Activated naive CD4-positive, alpha-beta T cell (primary cell): ENCODE results near the gene CKMT1A.
"Not testable (repeated sequence)": the region's sequence is repeated elsewhere in the genome, so short reads cannot be mapped to it uniquely, and the experiment has no call there.

Experiments used
- DNase-seq, 4 experiments: peaks; one replicate each; lab custom pipeline; 2025; lab: John Stamatoyannopoulos, UW

Gene CKMT1A

DNA sequence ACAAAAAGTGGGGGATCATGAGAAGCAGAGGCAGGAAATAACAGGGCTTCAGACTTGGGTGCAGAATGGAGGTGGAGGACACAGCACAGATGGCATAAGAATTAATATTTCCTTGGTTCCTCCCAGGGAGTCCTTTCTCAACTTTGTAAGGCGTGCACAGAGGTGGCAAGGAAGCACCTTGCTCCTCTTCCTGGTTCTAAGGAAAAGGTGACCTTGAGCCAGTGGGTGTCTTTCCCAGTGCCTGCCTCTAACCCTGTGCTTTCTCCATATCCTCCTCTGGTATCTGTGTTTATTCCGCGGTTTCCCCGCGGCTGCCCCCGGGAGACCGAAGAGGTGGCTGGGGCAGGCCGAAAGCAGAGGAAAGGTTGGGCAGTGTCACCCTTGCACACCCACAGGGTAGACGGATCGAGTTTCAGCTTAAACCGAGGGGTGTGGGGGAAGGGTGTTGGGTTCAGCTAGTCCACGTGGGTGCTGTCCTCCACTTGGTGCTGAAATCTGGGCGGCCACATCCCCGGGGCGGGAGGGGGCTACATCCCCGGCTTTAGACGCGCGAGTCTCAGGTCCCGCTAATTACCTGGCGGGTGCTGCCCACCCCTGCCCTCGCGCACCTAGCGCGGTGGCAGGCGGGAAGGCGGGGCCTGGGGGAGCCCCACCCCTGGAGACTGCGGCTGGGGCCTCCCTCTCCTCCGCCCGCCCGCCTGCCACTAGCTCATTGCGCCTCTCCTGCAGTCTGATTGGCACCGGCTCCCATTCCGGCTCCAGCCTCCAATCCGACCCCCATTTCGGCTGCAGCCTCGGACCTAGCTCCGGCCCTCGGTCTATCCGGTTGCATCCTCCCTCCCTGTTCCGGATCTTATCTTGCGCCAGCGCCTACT, at the start of gene CKMT1A:
TSS of gene CKMT1A (plus strand) at position 712 of the 875 bp plus-strand sequence. CDS start 192 bp downstream, outside the sequence.
- not testable (repeated sequence) for DNase-seq

GRCh38 chr15:43648649-43649429, 44.8 kb upstream of the CKMT1A start, which contains the start of gene CATSPER2:
TSS of gene CATSPER2 (minus strand) at chr15:43648844. CDS start at chr15:43648061, 783 bp downstream.
- DNase-seq: no peak

DNA sequence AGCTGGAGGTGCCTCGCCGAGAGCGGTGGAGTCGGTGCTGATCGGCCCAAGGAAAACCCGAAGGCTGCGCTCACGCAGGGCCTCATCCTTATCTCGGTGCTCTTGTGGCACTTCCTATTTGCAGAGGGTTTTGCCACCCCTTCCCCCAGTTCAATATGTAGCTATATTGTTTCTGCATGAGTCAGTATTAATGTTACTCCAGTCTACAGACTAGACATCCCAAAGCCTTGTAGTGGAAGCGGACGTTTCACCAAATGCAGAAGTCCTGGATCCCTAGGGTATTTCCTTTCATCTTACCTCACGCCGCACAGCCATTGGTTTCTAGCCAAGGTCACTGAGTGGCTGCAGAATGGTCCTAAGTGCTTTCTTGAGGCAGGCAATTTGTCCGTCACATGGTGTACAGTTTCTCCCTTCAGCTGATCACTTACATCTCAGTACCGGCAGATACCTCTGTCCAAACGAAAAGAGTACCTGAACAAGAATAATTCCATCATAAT, 44.2 kb upstream of the CKMT1A start:
- not testable (repeated sequence) for DNase-seq

DNA sequence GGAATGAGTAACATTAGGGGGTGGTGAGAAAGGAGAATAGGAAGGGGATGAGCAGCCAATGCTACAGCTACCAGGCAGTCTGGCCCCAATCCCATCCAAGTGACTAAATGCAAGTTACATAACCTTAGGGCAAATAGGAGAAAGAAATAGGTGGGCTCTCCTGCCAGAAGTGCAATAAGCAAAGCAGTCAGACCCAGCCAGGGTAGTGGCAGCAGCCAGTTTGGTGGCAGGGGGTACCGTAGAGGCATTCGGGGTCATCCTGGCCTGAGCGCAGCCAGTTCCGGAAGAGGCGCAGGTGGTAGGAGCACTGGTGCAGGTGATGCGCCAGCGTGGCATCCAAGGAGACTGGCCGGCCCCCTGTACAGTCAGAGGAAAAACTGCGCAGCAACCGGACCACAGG, 33.9 kb upstream of the CKMT1A start:
- not testable (repeated sequence) for DNase-seq

DNA sequence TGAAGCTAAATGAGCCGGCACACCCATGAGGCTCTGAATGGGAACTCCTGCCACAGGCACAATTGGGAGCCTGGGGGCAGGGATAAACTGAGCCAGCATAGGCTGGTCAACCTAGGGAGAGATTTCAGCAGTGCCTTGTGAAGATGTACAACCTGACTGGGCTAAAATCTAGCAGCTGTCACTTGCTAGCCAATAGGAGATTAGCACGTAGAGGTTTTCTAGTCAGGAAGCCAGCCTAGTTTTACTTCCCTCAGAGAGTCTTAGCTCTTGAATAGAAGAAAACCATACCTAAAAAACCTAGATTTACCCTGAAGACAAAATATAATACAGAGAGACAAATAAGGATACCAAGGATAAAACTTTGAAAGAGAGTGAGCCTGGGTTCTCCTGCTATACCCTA, 31.4 kb upstream of the CKMT1A start:
- not testable (repeated sequence) for DNase-seq

GRCh38 chr15:43663333-43663732, 30.3 kb upstream of the CKMT1A start:
- not testable (repeated sequence) for DNase-seq

DNA sequence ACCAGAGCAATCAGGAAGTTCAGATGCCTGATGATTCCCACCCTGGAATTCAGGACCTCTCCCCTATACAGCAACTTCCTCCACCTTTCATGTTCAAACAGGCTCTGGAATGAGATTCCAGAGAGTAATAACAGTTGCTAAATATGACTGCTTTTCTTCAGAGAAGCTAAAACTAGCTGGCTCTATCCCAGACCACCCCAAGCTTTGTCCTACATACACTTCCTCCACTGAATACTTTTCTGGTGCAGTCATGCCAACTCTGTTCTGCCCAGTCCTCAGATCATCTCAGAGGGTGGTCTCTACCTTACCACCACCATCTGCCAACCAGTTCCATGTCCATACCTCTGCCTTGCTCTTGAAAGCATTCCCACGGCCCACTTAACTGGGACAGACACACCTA, 27.5 kb upstream of the CKMT1A start:
- not testable (repeated sequence) for DNase-seq

- not testable (repeated sequence) for DNase-seq
These were observed 19.5 kb upstream of the CKMT1A start for GRCh38 chr15:43674175-43674574.

- not testable (repeated sequence) for DNase-seq
These were observed 3.9 kb upstream of the CKMT1A start for GRCh38 chr15:43689604-43690301.

DNA sequence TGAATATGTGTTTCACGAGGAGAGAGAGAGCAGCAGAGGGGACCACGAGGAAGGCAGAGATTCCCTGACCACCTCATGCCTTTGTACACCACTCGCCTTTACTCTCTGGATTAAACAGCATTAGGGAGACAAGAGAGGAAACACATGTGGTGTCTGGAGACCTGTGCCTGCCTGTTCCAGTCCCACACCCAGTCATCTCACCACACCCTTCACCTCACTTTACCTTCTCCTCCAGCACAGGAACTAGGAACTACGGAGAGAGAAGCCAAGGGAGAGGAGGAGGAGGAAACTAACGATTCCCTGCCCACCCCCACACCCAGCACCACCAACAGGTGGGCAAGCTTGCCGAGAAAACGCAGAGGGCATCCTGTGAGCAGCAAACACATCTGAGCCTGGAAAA, 980 bp upstream of the CKMT1A start:
- DNase-seq: not testable (repeated sequence)

DNA sequence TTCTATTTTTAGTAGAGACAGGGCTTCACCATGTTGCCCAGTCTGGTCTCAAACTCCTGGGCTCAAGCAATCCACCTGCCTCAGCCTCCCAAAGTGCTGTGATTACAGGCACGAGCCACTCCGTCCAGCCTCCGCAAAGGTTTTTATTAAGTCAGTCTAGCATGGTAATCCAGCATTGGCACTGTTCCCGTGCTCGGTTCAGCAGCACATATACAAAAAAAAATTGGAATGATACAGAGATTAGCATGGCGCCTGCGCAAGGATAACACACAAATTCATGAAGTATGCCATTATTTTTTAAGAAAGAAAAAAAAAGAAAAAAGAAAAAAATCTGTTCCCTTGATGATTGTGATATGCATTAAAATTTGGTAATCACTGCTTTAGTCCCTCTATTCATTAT, 8.5 kb downstream of the CKMT1A start:
- no peak for DNase-seq

GRCh38 chr15:43702701-43703424, 9.2 kb downstream of the CKMT1A start:
- DNase-seq: no peak

GRCh38 chr15:43710431-43711131, 16.9 kb downstream of the CKMT1A start:
- not testable (repeated sequence) for DNase-seq

DNA sequence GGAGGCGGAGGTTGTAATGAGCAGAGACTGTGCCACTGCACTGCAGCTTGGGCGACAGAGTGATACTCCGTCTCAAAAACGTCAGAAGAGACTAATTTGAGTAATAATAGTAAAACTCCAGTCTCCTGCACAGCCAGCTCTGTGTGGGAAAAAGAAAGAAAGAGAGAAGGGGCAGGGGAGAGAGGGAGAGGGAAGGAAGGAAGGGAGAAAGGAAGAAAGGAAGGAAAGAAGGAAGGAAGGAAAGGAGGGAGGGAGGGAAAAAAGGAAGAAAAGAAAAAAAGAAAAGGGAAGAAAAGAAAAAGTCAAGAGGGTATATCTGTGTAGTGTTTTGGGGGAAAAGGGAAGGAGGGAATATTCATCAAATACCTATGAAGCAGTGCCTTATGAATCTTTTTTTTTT, 29.5 kb downstream of the CKMT1A start:
- no peak for DNase-seq

- DNase-seq: not testable (repeated sequence)
These were observed 32.6 kb downstream of the CKMT1A start for GRCh38 chr15:43726306-43726705.

- not testable (repeated sequence) for DNase-seq
These were observed 34.5 kb downstream of the CKMT1A start for GRCh38 chr15:43728053-43728725.

GRCh38 chr15:43735416-43735815, 41.8 kb downstream of the CKMT1A start:
- no peak for DNase-seq

DNA sequence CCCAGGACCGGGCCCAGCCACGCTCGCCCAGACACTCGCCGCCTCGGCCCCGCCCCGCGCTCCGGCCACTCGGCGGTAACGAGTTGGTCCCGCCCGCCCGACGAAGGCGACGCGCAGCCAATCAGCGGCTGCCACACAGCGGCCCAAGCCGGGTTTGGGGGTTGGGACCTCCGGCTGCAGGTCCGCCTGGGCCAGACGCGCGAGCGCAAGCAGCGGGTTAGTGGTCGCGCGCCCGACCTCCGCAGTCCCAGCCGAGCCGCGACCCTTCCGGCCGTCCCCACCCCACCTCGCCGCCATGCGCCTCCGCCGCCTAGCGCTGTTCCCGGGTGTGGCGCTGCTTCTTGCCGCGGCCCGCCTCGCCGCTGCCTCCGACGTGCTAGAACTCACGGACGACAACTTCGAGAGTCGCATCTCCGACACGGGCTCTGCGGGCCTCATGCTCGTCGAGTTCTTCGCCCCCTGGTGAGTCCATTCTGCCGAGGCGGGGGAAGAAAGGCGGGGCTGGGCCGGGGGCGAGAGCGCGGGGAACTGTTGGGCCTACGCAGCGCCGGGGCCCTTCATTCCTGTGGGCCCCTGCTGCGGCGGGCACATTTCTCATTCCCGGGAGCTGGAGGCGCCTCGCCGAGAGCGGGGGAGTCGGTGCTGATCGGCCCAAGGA, 52.7 kb downstream of the CKMT1A start, which contains the start of gene PDIA3:
TSS of gene PDIA3 (plus strand) at position 194 of the 658 bp plus-strand sequence. CDS start at position 296, 102 bp downstream.
- DNase-seq: peak; percentile 59 to 74 (median 72)

DNA sequence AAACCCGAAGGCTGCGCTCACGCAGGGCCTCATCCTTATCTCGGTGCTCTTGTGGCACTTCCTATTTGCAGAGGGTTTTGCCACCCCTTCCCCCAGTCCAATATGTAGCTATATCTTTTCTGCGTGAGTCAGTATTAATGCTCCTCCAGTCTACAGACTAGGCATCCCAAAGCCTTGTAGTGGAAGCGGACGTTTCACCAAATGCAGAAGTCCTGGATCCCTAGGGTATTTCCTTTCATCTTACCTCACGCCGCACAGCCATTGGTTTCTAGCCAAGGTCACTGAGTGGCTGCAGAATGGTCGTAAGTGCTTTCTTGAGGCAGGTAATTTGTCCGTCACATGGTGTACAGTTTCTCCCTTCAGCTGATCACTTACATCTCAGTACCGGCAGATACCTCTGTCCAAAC, 53.2 kb downstream of the CKMT1A start:
- not testable (repeated sequence) for DNase-seq
